GM23338 (cell line): ENCODE results near the gene SLC25A41. TPM values are rescaled to one million over a fixed set of nuclear protein-coding genes. Genes with fewer than 3 reads are reported as not detected.

Experiments
- ATAC-seq: fragments of 200-7000 bp; cut with Tn5 transposase; 3 replicates; pipeline ENCODE4 v1.9.1; 2020
- DNase-seq: peaks from one replicate; pipeline ENCODE4 v3.0.0-alpha.2; 2015; ENCODE audit warnings: low spot score
- H2AFZ ChIP-seq: fragments of 200-600 bp; sonication (generic); 2 replicates; pipeline ENCODE4 v1.8.0; 2016; ENCODE audit warnings: antibody characterized with exemption, mild to moderate bottlenecking, moderate library complexity
- H3F3A ChIP-seq: fragments of 200-600 bp; sonication (generic); replicated peaks from 2 replicates; pipeline ENCODE4 v1.8.0; 2017; ENCODE audit warnings: antibody characterized with exemption, mixed run types, low read depth
- H3K27ac ChIP-seq: fragments of 200-600 bp; sonication (generic); 2 replicates; pipeline ENCODE4 v1.6.1; 2016; ENCODE audit warnings: low read depth
- H3K27me3 ChIP-seq: fragments of 200-600 bp; sonication (generic); 2 replicates; pipeline ENCODE4 v1.8.0; 2016; ENCODE audit warnings: mild to moderate bottlenecking, mixed run types, moderate library complexity; ENCODE audit not compliant: insufficient read depth
- H3K36me3 ChIP-seq: fragments of 200-600 bp; sonication (generic); 2 replicates; pipeline ENCODE4 v1.8.0; 2016; ENCODE audit warnings: mild to moderate bottlenecking; ENCODE audit not compliant: insufficient read depth
- H3K4me1 ChIP-seq: fragments of 200-600 bp; sonication (generic); 2 replicates; pipeline ENCODE4 v1.8.0; 2016; ENCODE audit warnings: mild to moderate bottlenecking, moderate library complexity; ENCODE audit not compliant: insufficient read depth
- H3K4me2 ChIP-seq: fragments of 200-600 bp; sonication (generic); 2 replicates; pipeline ENCODE4 v1.7.1; 2017; ENCODE audit warnings: mixed run types
- H3K4me3 ChIP-seq: fragments of 200-600 bp; sonication (generic); 2 replicates; pipeline ENCODE4 v1.6.1; 2016; ENCODE audit warnings: mixed run types
- H3K79me2 ChIP-seq: fragments of 200-600 bp; sonication (generic); replicated peaks from 2 replicates; pipeline ENCODE4 v1.8.0; 2017; ENCODE audit warnings: mild to moderate bottlenecking; ENCODE audit not compliant: insufficient read depth
- H3K9me2 ChIP-seq: fragments of 200-600 bp; sonication (generic); 2 replicates; pipeline ENCODE4 v1.8.0; 2017; ENCODE audit not compliant: insufficient read depth
- H4K20me1 ChIP-seq: fragments of 200-600 bp; sonication (generic); replicated peaks from 2 replicates; pipeline ENCODE4 v1.8.0; 2017; ENCODE audit warnings: mild to moderate bottlenecking; ENCODE audit not compliant: insufficient read depth
- H3K27ac Mint-ChIP-seq: 2 replicates; pipeline ENCODE4 v1.8.0; 2020; ENCODE audit warnings: inconsistent platforms, mild to moderate bottlenecking, moderate library complexity, mixed read lengths
- H3K27me3 Mint-ChIP-seq: 3 replicates; pipeline ENCODE4 v1.8.0; 2022; ENCODE audit warnings: low read depth, mild to moderate bottlenecking, moderate library complexity, mixed read lengths, inconsistent platforms; ENCODE audit not compliant: insufficient read depth, poor library complexity
- H3K36me3 Mint-ChIP-seq: 3 replicates; pipeline ENCODE4 v1.8.0; 2021; ENCODE audit warnings: low read depth, mild to moderate bottlenecking, inconsistent platforms, moderate library complexity, mixed read lengths
- H3K4me1 Mint-ChIP-seq: 3 replicates; pipeline ENCODE4 v1.8.0; 2020; ENCODE audit warnings: mild to moderate bottlenecking, inconsistent platforms, mixed read lengths
- H3K4me3 Mint-ChIP-seq: 3 replicates; pipeline ENCODE4 v1.8.0; 2021; ENCODE audit warnings: moderate library complexity, mild to moderate bottlenecking, inconsistent platforms, mixed read lengths
- H3K9me3 Mint-ChIP-seq: 3 replicates; pipeline ENCODE4 v1.8.0; 2020; ENCODE audit warnings: moderate library complexity, mild to moderate bottlenecking, inconsistent platforms, mixed read lengths
- EZH2 ChIP-seq: fragments of 200-600 bp; sonication (generic); IDR thresholded peaks from one replicate; pipeline ENCODE4 v1.8.0; 2017; ENCODE audit warnings: antibody characterized with exemption, mild to moderate bottlenecking, low read depth; ENCODE audit not compliant: unreplicated experiment
- EZH2phosphoT487 ChIP-seq: fragments of 200-600 bp; sonication (generic); IDR thresholded peaks from one replicate; pipeline ENCODE4 v1.8.1; 2018; ENCODE audit warnings: antibody characterized with exemption; ENCODE audit not compliant: unreplicated experiment
- JUNB ChIP-seq: IDR thresholded peaks from one replicate; pipeline ENCODE4 v1.6.1; 2016; ENCODE audit warnings: antibody characterized with exemption; ENCODE audit not compliant: unreplicated experiment
- NANOG ChIP-seq: IDR thresholded peaks from 2 replicates; pipeline ENCODE4 v1.6.1; 2016; ENCODE audit warnings: antibody characterized with exemption, borderline replicate concordance
- POLR2AphosphoS5 ChIP-seq: IDR thresholded peaks from 2 replicates; pipeline ENCODE4 v1.6.1; 2016; ENCODE audit warnings: antibody characterized with exemption, low read depth
- STAT1 ChIP-seq: IDR thresholded peaks from one replicate; pipeline ENCODE4 v1.6.1; 2016; ENCODE audit warnings: antibody characterized with exemption; ENCODE audit not compliant: unreplicated experiment
- ZNF331 ChIP-seq: fragments of 250-450 bp; sonication (Bioruptor Pico); IDR thresholded peaks from 2 replicates; pipeline ENCODE4 v1.5.0; 2020; ENCODE audit warnings: low read depth, mild to moderate bottlenecking, moderate library complexity
- polyA plus RNA-seq: library from polyadenylated mRNA; unstranded; fragments of >200 nt; fragmentation: Nextera tagmentation; extraction: Ambion mirVana; gene quantifications from 2 replicates; pipeline ENCODE4 v1.2.1, GENCODE V29; 2016
- total RNA-seq: library from RNA; depleted of rRNA; stranded (reverse); fragments of >200 nt; shearing (Covaris generic); gene quantifications from 2 replicates; pipeline ENCODE4 v1.2.3, GENCODE V29; 2014
- TF ChIP-seq, protein P1 (sequence below): IDR thresholded peaks from 2 replicates; pipeline ENCODE4 v1.6.1; 2016; ENCODE audit warnings: antibody characterized with exemption
- TF ChIP-seq, protein P2 (sequence below), 2 experiments: fragments of 200-600 bp in 1 of 2; sonication (generic) in 1 of 2; conservative IDR thresholded peaks; 2 replicates each; pipeline versions ENCODE4 v1.5.1 to v1.6.1; 2016 to 2017; ENCODE audit warnings: antibody characterized with exemption in 2 of 2, low read depth in 2 of 2, mild to moderate bottlenecking in 2 of 2, moderate library complexity in 1 of 2
- TF ChIP-seq, protein P3 (sequence below): fragments of 250-450 bp; sonication (Bioruptor Pico); IDR thresholded peaks from 2 replicates; pipeline ENCODE4 v1.5.0; 2020; ENCODE audit warnings: mild to moderate bottlenecking, moderate library complexity

Gene SLC25A41
- total and polyA plus RNA-seq, 2 experiments from 2014 or later = 0.24 to 0.35 TPM

DNA sequence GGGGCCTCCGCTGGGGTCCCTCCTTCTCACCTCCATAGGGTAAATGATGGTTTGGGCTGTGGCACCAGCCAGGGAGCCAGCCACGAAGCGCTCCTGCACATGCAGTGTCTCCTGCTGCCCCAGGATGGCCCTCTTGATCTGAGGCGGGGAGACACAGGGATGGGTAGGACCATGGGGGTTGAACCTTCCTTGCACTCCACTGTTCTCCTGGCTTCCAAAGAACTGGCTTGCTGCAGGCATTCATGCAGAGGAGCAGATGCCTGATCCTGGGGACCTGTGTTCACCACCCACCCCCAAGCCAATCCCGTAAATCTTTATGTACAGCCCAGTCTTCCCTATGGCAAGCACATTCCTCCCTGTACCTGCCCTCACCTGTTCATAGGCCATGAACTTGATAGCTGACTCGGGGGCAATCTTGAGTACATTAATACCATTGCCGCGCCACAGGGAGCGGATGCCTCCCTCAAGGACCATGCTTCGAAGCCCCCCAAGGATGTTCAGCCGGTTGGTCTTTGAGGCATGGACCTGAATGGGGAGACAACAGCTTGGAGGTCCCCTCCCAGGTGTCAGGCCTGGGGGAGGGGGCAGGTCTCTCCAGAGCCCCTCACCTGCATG, 20.5 kb upstream of the SLC25A41 start:
- no peak overlapping the region for H3K27ac Mint-ChIP-seq
- Histone ChIP-seq H3K9me2 (no peaks in the 10 kb centered on the region), H3K4me1 (peaks cover 4% of the 10 kb centered on the region; the same call in 1 of the 2 replicates), H2AFZ (no peak overlapping the region), H4K20me1 (no peaks in the 10 kb centered on the region; the same call in 1 of the 2 replicates), H3K27me3 (no peaks in the 10 kb centered on the region), H3F3A (no peaks in the 10 kb centered on the region), H3K79me2 (no peaks in the 10 kb centered on the region), H3K27ac (no peak overlapping the region), H3K4me2 (no peak overlapping the region), H3K4me3 (no peak overlapping the region), H3K36me3 (peaks cover 11% of the 10 kb centered on the region; the same call in 1 of the 2 replicates)
- DNase-seq = no peak
- H3K9me3 Mint-ChIP-seq = peaks cover 10% of the 10 kb centered on the region; the same call in 2 of the 3 replicates
- TF ChIP-seq, protein P1, sequence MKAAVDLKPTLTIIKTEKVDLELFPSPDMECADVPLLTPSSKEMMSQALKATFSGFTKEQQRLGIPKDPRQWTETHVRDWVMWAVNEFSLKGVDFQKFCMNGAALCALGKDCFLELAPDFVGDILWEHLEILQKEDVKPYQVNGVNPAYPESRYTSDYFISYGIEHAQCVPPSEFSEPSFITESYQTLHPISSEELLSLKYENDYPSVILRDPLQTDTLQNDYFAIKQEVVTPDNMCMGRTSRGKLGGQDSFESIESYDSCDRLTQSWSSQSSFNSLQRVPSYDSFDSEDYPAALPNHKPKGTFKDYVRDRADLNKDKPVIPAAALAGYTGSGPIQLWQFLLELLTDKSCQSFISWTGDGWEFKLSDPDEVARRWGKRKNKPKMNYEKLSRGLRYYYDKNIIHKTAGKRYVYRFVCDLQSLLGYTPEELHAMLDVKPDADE = no peak
- no peak for TF ChIP-seq JUNB
- TF ChIP-seq EZH2 = no peak
- H3K27me3 Mint-ChIP-seq = peaks cover 7% of the 10 kb centered on the region
- H3K36me3 Mint-ChIP-seq = peaks cover 51% of the 10 kb centered on the region
- ATAC-seq = no peak
- H3K4me1 Mint-ChIP-seq = peaks cover 11% of the 10 kb centered on the region
- no peak overlapping the region for H3K4me3 Mint-ChIP-seq

DNA sequence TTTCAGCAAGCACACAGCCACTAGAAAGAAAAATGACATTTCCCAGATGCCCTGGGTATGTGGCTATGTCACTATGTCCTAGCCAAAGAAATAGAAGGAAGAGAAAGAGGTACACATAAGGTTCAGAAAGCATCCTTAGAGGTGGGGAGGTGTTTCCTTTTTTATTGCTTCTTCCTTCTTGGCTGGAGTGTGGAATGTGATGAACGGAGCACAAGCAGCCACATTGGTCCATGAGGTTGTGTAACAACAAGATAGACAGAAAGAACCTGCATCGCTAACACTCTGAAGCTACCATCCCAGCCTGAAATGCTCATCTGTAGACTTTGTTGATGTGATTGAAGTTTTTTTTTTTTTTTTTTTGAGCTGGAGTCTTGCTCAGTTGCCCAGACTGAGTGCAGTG, 19.3 kb upstream of the SLC25A41 start:
- Histone ChIP-seq H3K4me1 (no peaks in the 10 kb centered on the region), H3K27ac (no peak overlapping the region), H3K36me3 (peaks cover 11% of the 10 kb centered on the region; the same call in 1 of the 2 replicates), H4K20me1 (no peaks in the 10 kb centered on the region; the same call in 1 of the 2 replicates), H3K27me3 (no peaks in the 10 kb centered on the region), H3K9me2 (no peaks in the 10 kb centered on the region), H2AFZ (no peak overlapping the region), H3K4me2 (no peak overlapping the region), H3F3A (no peaks in the 10 kb centered on the region), H3K4me3 (no peak overlapping the region), H3K79me2 (no peaks in the 10 kb centered on the region)
- DNase-seq = no peak
- Mint-ChIP-seq H3K4me1 (peaks cover 2% of the 10 kb centered on the region; the same call in 1 of the 3 replicates), H3K9me3 (peaks cover 10% of the 10 kb centered on the region; the same call in 2 of the 3 replicates), H3K36me3 (peaks cover 51% of the 10 kb centered on the region), H3K4me3 (no peak overlapping the region), H3K27ac (no peak overlapping the region), H3K27me3 (peaks cover 4% of the 10 kb centered on the region)
- no peak for ATAC-seq
- TF ChIP-seq NANOG (no peak), JUNB (no peak), STAT1 (no peak), EZH2phosphoT487 (no peak), ZNF331 (no peak), POLR2AphosphoS5 (no peak), EZH2 (no peak)
- TF ChIP-seq, protein P2, sequence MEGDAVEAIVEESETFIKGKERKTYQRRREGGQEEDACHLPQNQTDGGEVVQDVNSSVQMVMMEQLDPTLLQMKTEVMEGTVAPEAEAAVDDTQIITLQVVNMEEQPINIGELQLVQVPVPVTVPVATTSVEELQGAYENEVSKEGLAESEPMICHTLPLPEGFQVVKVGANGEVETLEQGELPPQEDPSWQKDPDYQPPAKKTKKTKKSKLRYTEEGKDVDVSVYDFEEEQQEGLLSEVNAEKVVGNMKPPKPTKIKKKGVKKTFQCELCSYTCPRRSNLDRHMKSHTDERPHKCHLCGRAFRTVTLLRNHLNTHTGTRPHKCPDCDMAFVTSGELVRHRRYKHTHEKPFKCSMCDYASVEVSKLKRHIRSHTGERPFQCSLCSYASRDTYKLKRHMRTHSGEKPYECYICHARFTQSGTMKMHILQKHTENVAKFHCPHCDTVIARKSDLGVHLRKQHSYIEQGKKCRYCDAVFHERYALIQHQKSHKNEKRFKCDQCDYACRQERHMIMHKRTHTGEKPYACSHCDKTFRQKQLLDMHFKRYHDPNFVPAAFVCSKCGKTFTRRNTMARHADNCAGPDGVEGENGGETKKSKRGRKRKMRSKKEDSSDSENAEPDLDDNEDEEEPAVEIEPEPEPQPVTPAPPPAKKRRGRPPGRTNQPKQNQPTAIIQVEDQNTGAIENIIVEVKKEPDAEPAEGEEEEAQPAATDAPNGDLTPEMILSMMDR (conservative IDR thresholded peaks at IDR 0.05; ENCODE audit: low read depth in 2 of 2) = no peak
- TF ChIP-seq, protein P3, sequence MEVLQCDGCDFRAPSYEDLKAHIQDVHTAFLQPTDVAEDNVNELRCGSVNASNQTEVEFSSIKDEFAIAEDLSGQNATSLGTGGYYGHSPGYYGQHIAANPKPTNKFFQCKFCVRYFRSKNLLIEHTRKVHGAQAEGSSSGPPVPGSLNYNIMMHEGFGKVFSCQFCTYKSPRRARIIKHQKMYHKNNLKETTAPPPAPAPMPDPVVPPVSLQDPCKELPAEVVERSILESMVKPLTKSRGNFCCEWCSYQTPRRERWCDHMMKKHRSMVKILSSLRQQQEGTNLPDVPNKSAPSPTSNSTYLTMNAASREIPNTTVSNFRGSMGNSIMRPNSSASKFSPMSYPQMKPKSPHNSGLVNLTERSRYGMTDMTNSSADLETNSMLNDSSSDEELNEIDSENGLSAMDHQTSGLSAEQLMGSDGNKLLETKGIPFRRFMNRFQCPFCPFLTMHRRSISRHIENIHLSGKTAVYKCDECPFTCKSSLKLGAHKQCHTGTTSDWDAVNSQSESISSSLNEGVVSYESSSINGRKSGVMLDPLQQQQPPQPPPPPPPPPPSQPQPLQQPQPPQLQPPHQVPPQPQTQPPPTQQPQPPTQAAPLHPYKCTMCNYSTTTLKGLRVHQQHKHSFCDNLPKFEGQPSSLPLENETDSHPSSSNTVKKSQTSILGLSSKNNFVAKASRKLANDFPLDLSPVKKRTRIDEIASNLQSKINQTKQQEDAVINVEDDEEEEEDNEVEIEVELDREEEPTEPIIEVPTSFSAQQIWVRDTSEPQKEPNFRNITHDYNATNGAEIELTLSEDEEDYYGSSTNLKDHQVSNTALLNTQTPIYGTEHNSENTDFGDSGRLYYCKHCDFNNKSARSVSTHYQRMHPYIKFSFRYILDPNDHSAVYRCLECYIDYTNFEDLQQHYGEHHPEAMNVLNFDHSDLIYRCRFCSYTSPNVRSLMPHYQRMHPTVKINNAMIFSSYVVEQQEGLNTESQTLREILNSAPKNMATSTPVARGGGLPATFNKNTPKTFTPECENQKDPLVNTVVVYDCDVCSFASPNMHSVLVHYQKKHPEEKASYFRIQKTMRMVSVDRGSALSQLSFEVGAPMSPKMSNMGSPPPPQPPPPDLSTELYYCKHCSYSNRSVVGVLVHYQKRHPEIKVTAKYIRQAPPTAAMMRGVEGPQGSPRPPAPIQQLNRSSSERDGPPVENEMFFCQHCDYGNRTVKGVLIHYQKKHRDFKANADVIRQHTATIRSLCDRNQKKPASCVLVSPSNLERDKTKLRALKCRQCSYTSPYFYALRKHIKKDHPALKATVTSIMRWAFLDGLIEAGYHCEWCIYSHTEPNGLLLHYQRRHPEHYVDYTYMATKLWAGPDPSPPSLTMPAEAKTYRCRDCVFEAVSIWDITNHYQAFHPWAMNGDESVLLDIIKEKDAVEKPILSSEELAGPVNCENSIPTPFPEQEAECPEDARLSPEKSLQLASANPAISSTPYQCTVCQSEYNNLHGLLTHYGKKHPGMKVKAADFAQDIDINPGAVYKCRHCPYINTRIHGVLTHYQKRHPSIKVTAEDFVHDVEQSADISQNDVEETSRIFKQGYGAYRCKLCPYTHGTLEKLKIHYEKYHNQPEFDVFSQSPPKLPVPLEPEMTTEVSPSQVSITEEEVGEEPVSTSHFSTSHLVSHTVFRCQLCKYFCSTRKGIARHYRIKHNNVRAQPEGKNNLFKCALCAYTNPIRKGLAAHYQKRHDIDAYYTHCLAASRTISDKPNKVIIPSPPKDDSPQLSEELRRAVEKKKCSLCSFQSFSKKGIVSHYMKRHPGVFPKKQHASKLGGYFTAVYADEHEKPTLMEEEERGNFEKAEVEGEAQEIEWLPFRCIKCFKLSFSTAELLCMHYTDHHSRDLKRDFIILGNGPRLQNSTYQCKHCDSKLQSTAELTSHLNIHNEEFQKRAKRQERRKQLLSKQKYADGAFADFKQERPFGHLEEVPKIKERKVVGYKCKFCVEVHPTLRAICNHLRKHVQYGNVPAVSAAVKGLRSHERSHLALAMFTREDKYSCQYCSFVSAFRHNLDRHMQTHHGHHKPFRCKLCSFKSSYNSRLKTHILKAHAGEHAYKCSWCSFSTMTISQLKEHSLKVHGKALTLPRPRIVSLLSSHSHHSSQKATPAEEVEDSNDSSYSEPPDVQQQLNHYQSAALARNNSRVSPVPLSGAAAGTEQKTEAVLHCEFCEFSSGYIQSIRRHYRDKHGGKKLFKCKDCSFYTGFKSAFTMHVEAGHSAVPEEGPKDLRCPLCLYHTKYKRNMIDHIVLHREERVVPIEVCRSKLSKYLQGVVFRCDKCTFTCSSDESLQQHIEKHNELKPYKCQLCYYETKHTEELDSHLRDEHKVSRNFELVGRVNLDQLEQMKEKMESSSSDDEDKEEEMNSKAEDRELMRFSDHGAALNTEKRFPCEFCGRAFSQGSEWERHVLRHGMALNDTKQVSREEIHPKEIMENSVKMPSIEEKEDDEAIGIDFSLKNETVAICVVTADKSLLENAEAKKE (CRISPR knock-in tag) = no peak
- TF ChIP-seq, protein P1 = no peak
